Fibroblast of mammary gland (primary cell): ENCODE measurements around the gene CRABP1.
A peak's percentile ranks its signal among the peaks of the same experiment; 100 is the strongest.

Source experiments
- DNase-seq: peaks from one replicate; pipeline ENCODE4 v3.0.0-alpha.2; 2010; ENCODE audit warnings: low read depth
- H3K4me3 ChIP-seq: 2 replicates; pipeline ENCODE4 v1.5.1; 2011; ENCODE audit warnings: low read depth, mild to moderate bottlenecking, low read length, moderate library complexity; ENCODE audit not compliant: control insufficient read depth
- CTCF ChIP-seq: conservative IDR thresholded peaks from 2 replicates; pipeline ENCODE4 v1.5.1; 2011; ENCODE audit warnings: low read depth, low read length, inconsistent platforms; ENCODE audit not compliant: control insufficient read depth, insufficient read depth

CRABP1 gene

DNA sequence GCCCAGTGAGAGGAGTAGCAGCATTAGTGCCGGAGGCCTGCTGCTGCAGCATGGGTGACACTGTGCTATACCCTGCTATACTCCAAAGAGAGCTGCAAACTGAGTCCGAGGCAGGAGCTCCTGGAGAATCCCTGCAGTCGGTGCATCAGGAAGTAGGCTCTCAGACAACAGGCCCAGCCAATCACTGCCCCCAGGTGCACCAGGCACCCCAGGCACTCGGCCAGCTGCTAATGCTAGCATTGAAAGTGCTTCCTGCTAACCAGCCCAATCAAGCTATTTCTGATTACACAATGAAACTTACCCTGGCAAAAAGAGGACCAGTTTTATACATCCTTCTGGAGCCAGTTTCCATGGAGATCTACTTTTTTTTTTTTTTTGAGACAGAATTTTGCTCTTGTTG, 52.3 kb downstream of the CRABP1 start:
- DNase-seq = no peak
- no peak for TF ChIP-seq CTCF
- H3K4me3 ChIP-seq = no peak overlapping the region

- H3K4me3 ChIP-seq = no peak overlapping the region
- TF ChIP-seq CTCF = no peak
- no peak for DNase-seq
Measured at GRCh38 chr15:78393137-78393536, 53.0 kb downstream of the CRABP1 start.

- no peak for DNase-seq
- no peak overlapping the region for H3K4me3 ChIP-seq
- no peak for TF ChIP-seq CTCF
Measured at GRCh38 chr15:78394026-78394425, 53.9 kb downstream of the CRABP1 start.

DNA sequence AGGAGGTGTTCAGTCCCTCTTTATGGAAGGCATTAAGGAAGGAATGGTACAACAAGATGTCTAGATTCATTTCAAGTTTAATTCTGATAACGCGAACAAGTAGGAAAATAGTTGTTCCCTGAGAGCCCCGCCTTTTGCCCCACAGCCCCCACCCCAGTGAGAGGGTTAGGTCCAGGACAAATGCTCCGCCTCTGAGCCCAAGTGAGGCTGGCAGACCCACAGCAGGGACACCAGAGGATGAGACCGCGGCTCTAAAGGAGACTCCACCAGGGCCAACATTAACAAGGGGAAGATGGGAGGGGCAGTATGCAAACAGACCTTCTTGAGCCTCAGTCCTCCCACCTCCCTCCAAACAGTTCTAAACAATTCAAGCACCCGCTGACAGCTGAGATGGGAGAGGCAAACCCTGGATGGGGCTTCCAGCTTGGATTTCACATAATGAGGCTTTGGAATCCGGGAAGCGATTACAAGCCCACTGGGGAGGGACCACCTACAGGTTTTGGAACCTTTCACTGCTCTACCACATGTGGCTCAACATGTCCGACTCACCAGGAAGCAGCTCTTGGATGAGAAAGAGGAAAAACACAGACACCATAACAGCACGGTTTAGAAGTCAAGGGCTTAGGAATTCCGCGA, 54.9 kb downstream of the CRABP1 start:
- no peak for DNase-seq
- H3K4me3 ChIP-seq = no peak overlapping the region
- TF ChIP-seq CTCF = no peak

DNA sequence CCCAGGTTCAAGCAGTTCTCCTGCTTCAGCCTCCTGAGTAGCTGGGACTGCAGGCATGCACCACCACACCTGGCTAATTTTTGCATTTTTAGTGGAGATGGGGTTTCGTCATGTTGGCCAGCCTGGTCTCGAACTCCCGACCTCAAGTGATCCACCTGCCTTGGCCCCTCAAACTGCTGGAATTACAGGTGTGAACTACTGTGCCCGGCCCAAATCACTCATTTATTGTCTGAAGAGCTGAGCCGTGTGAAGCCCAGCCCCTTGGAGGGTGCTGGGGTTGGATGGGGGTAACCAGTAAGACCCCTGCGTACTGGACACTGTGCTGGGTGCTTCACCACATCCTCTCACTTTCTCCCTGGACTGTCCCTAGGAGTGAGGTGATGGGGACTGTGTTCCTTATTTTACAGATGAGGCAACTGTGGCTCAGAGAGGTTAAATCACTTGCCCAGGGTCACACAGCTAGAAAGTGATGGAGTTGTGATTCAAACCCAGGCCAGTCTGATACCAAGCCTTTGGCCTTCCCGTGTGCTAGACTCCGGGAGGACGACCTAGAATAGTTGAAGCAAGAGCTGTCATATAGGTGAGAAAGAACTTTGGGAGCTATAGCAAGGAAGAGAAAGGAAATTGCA, 56.1 kb downstream of the CRABP1 start:
- TF ChIP-seq CTCF = no peak
- DNase-seq = no peak
- H3K4me3 ChIP-seq = no peak overlapping the region

GRCh38 chr15:78396976-78397375, 56.8 kb downstream of the CRABP1 start:
- DNase-seq = peak; percentile 37
- peak; percentile 19 for TF ChIP-seq CTCF
- no peak overlapping the region for H3K4me3 ChIP-seq
